ENCODE results near the gene RINL.
"Not testable (repeated sequence)": the region's sequence is repeated elsewhere in the genome, so short reads cannot be mapped to it uniquely, and the experiment has no call there.

The RINL gene

DNA sequence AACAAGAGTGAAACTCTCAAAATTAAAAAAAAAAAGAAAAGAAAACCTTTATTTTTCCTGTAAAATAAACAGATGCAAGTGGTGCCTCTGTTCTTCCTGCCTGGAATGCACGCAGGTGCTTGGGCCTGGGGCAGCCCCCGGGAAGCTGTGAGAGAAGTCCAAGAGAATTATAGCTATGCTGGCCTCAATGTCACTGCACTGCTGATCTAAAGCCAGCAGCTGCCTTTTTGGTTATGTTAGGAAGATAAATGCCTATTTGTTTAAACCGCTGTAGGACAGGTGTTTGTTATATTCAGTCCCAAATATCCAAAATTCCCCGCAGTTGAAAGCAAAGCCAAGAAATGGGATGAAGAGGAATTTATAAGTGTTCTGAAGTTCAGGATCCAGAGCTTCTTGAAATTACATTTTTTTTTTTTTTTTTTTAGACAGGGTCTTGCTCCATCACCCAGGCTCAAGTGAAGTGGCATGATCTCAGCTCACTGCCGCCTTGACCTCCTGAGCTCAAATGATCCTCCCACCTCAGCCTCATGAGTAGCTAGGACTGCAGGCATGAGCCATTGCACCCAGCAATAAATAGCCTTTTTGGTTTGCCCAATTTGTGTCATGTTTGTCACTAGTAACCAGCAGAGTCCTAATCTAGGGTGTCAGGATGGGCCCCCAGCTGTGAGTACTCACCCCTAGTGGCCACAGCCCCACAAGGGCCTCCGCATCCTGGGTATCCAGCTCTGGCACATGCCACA is 2.2 kb downstream of the RINL start:
- in situ Hi-C loops (cut with HindIII; ENCODE audit: low pct_ligation_motif_present, low sequenced_read_pairs), result no loop called here

DNA sequence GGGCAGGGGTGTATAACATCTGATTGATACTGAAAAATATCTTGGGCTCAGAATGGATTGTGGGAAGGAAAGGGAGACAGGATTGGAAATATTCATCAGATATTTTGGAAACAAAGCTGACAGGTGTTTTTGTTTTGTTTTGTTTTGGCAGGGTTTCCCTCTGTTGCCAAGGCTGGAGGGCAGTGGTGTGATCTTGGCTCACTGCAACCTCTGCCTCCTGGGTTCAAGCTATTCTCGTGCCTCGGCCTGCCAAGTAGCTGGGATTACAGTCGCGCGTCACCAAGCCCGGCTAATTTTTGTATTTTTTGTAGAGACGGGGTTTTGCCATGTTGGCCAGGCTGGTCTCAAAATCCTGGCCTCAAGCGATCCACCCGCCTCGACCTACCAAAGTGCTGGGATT is 4.7 kb downstream of the RINL start:
- H3K36me3 ChIP-seq (replicated peaks); H3K27ac ChIP-seq; H3K4me3 ChIP-seq (ENCODE audit: low read depth, low read length); DNase-seq; in situ Hi-C loops (cut with HindIII; ENCODE audit: low pct_ligation_motif_present, low sequenced_read_pairs); H3K27me3 ChIP-seq (replicated peaks): not testable (repeated sequence)

More for the DNA sequence above, 2.2 kb downstream of the RINL start:
- Histone ChIP-seq H3K27ac (no peak overlapping the region), H3K36me3 (replicated peaks) (no peaks in the 10 kb centered on the region), H3K4me3 (ENCODE audit: low read depth, low read length) (no peak overlapping the region), H3K27me3 (replicated peaks) (no peaks in the 10 kb centered on the region)
- no peak for DNase-seq
- TF ChIP-seq, protein P1, sequence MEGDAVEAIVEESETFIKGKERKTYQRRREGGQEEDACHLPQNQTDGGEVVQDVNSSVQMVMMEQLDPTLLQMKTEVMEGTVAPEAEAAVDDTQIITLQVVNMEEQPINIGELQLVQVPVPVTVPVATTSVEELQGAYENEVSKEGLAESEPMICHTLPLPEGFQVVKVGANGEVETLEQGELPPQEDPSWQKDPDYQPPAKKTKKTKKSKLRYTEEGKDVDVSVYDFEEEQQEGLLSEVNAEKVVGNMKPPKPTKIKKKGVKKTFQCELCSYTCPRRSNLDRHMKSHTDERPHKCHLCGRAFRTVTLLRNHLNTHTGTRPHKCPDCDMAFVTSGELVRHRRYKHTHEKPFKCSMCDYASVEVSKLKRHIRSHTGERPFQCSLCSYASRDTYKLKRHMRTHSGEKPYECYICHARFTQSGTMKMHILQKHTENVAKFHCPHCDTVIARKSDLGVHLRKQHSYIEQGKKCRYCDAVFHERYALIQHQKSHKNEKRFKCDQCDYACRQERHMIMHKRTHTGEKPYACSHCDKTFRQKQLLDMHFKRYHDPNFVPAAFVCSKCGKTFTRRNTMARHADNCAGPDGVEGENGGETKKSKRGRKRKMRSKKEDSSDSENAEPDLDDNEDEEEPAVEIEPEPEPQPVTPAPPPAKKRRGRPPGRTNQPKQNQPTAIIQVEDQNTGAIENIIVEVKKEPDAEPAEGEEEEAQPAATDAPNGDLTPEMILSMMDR (IDR thresholded peaks at IDR 0.05; ENCODE audit: low read depth, low read length, missing control alignments), result no peak

DNA sequence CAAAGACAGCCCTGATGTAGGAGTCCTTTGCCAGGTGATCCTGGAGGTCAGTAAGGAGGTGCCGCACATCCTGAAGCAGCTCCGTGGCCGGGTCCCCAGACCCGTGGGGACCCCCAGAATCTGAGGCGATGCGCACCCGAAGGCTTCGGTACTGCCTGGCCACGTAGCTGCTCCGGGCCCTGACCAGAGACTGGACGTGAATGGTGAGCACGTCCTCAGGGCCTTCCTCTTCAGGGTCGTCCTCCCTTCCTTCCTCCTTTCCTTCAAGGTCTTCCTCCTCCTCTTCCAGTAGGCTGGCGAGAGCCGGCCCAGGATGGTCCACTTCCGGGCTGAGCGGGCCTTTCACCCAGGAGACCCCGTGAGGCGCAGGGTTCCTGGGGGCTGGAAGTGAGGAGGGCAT is 7.5 kb downstream of the RINL start:
- Histone ChIP-seq H3K4me3 (ENCODE audit: low read depth, low read length) (no peak overlapping the region), H3K27ac (no peak overlapping the region), H3K27me3 (replicated peaks) (no peaks in the 10 kb centered on the region), H3K36me3 (replicated peaks) (no peaks in the 10 kb centered on the region)
- TF ChIP-seq, protein P1 (IDR thresholded peaks at IDR 0.05; ENCODE audit: low read depth, low read length, missing control alignments), result no peak
- in situ Hi-C loops (cut with HindIII; ENCODE audit: low pct_ligation_motif_present, low sequenced_read_pairs), result no loop called here
- no peak for DNase-seq

DNA sequence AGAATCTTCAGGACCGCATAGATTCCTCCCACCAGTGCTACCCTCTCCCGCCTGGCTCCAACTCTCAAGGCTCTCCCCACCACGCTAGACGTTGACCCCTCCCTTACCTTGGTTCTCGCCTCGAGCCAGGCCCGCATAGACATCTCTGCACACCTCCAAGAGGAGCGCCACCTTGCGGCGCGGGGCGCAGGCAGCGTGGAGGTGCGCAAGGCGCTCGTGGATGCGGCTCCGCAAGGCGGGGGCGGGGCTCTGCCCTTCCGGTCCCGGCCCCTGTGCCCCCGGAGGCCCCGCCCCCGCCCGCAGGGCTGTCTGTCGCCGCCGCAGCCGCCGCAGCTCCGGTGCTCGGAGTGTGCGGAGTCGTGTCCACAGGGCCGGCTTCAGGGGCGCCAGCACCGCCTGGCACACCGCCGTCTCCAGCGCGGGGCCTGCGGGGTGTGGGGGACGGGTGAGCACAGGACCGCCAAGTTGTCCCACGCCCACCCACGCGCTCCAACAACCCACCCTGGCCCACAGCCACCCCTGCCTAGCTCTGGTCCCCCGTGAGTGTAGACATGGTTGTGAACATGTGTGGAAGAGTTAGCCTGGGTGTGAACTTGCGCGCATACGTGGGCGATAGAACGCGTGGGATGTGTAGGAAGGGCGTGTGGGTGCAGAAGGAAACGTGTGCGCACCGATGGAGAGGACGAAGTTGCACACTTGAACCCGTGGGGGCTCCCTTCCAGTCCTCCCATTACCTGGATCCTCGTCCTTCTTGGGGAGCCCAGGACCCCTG is 8.1 kb downstream of the RINL start:
- H3K36me3 ChIP-seq (replicated peaks), result no peaks in the 10 kb centered on the region
- peak overlapping the region; percentile 52 for H3K4me3 ChIP-seq (ENCODE audit: low read depth, low read length)
- DNase-seq, result peak; percentile 18
- in situ Hi-C loops (cut with HindIII; ENCODE audit: low pct_ligation_motif_present, low sequenced_read_pairs), result no loop called here
- H3K27ac ChIP-seq, result no peak overlapping the region
- TF ChIP-seq, protein P1 (IDR thresholded peaks at IDR 0.05; ENCODE audit: low read depth, low read length, missing control alignments), result peak; percentile 80
- no peaks in the 10 kb centered on the region for H3K27me3 ChIP-seq (replicated peaks)

DNA sequence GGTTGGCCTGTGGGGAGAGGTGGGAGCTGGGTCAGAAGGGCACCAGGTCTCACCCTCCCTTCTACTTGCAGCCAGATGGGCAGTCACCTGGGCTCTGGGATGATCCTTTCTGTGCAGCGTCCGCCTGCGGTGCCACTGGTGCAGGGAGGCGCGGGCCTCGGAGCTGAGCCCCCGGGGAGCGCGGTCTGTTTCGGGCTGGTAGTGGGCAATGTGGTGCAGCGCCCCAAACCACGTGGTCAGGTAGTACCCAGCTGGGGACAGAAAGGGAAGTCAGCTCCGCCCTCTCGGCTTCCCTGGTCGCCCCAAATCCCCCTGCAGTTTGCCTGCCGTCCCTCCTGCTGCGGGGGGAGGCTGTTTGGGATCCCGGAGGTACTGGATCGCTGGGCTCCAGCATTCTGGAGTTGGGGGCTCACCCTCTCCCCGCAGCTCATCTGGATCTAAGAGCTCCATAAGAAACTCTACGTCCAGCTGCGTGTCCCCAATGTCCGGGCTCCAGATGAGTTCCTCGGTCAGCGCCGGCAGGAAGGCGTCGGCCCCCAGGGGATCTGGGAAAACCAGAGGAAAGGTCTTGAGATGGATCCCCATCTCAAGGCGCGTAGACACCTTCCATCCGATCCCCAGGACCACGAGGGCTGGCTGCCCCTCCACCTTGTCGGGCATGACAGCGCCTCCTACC is 8.8 kb downstream of the RINL start:
- in situ Hi-C loops (cut with HindIII; ENCODE audit: low pct_ligation_motif_present, low sequenced_read_pairs), result no loop called here
- no peaks in the 10 kb centered on the region for H3K27me3 ChIP-seq (replicated peaks)
- no peak overlapping the region for H3K27ac ChIP-seq
- peak overlapping the region; percentile 52 for H3K4me3 ChIP-seq (ENCODE audit: low read depth, low read length)
- H3K36me3 ChIP-seq (replicated peaks), result no peaks in the 10 kb centered on the region
- no peak for DNase-seq
- TF ChIP-seq, protein P1 (IDR thresholded peaks at IDR 0.05; ENCODE audit: low read depth, low read length, missing control alignments), result no peak

DNA sequence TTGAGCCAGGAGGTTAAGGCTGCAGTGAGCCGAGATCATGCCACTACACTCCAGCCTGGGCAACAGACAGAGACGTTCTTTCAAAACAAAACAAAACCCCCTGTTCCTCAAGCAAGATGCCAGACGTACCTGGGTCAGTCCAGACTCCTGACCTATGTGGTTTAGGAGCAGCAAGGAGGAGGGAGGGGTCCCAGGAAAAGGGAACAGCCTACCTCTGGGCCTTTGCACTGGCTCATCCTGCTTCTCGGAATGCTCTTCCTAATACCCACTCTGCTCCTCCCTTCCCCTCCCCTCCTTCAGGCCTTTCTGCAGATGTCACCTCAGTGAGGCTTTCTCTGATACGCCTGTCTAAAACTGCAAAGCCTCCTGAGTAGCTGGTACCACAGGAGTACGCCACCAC is 9.5 kb downstream of the RINL start:
- DNase-seq, result no peak
- no peak overlapping the region for H3K27ac ChIP-seq
- no peaks in the 10 kb centered on the region for H3K27me3 ChIP-seq (replicated peaks)
- TF ChIP-seq, protein P1 (IDR thresholded peaks at IDR 0.05; ENCODE audit: low read depth, low read length, missing control alignments), result no peak
- H3K36me3 ChIP-seq (replicated peaks), result no peaks in the 10 kb centered on the region
- H3K4me3 ChIP-seq (ENCODE audit: low read depth, low read length), result no peak overlapping the region
- in situ Hi-C loops (cut with HindIII; ENCODE audit: low pct_ligation_motif_present, low sequenced_read_pairs), result no loop called here

Measured in brain microvascular endothelial cell (primary cell).